Measurements from ENCODE around the gene SYDE2. TPM values are rescaled to one million over a fixed set of nuclear protein-coding genes. Genes with fewer than 3 reads are reported as not detected.
"Not testable (repeated sequence)": the region's sequence is repeated elsewhere in the genome, so short reads cannot be mapped to it uniquely, and the experiment has no call there.

Gene SYDE2
- total RNA-seq (0.89 and 1.0 TPM in 2 replicates), polyA plus RNA-seq (0.25 and 0.35 TPM in 2 replicates), polyA minus RNA-seq (0.86 and 1.1 TPM in 2 replicates)
- 1.3 TPM for total RNA-seq (2013)

- Histone ChIP-seq H3K27me3 (replicated peaks in 1 of 4; ENCODE audit: control extremely low read depth in 1 of 4, control insufficient read depth in 3 of 4, insufficient read depth in 4 of 4, low read length in 3 of 4) (peaks cover 0 to 35% (median 25%) of the 10 kb centered on the region in 4 experiments), H2AFZ (ENCODE audit: insufficient read depth, low read depth, low read length, poor library complexity, severe bottlenecking) (peak within 1 kb of the TSS; percentile 93), H3K27ac (ENCODE audit: low read length in 2 of 2) (peak within 1 kb of the TSS in 1 of 2 donors; percentile 85), H3K36me3 (replicated peaks in 1 of 2; ENCODE audit: control extremely low read depth in 1 of 2, control insufficient read depth in 1 of 2, extremely low read depth in 1 of 2, insufficient read depth in 2 of 2, low read length in 1 of 2) (no peaks in the 10 kb centered on the region), H4K20me1 (ENCODE audit: control insufficient read depth, insufficient read depth, low read length, poor library complexity, severe bottlenecking) (no peaks in the 10 kb centered on the region), H3K9ac (ENCODE audit: low read length) (peak within 1 kb of the TSS; percentile 74), H3K4me1 (ENCODE audit: control insufficient read depth in 2 of 2, insufficient read depth in 2 of 2, low read length in 2 of 2) (peaks cover 16 to 26% of the 10 kb centered on the region in 2 donors), H3K4me2 (replicated peaks; ENCODE audit: low read depth, low read length, poor library complexity, severe bottlenecking) (peak within 1 kb of the TSS; percentile 99), H3K9me3 (ENCODE audit: control extremely low read depth in 1 of 3, control insufficient read depth in 2 of 3, insufficient read depth in 1 of 3, low read length in 2 of 3) (peaks cover 0 to 1% (median 0%) of the 10 kb centered on the region in 3 donors), H3K4me3 (ENCODE audit: control extremely low read depth in 1 of 5, extremely low read depth in 1 of 5, insufficient read depth in 1 of 5, low read depth in 2 of 5, low read length in 4 of 5) (peak within 1 kb of the TSS; percentile 46 to 73 (median 62)), H3K79me2 (ENCODE audit: control insufficient read depth, insufficient read depth, low read length) (no peaks in the 10 kb centered on the region)
- DNase-seq (peak; percentile 86), ATAC-seq (ENCODE audit: low read depth) (peak; percentile 83)
- Mint-ChIP-seq H3K4me3 (peak within 1 kb of the TSS; percentile 98), H3K4me1 (peaks cover 15% of the 10 kb centered on the region), H3K27me3 (peaks cover 42% of the 10 kb centered on the region), H3K27ac (peak within 1 kb of the TSS; percentile 93), H3K9me3 (ENCODE audit: insufficient read depth) (no peaks in the 10 kb centered on the region)
- TF ChIP-seq EZH2 (IDR thresholded peaks at IDR 0.05; ENCODE audit: borderline replicate concordance, insufficient read depth, low read depth, low read length, poor library complexity, severe bottlenecking), result no peak
- no peak for TF ChIP-seq CTCF (IDR thresholded peaks at IDR 0.05)
- ChIA-PET POLR2A (interaction anchor here (2.9 kb wide), 1 partner anchor 75 kb away, joined by 7 read pairs; the partner anchor contains the start of gene BCL10), CTCF (interaction anchor here (1.0 to 2.2 kb wide), 2 partner anchors 75 to 256 kb away, joined by 5 to 6 read pairs; partner anchors contain the start of gene BCL10)
- WGBS (ENCODE audit: insufficient coverage), result under 1% methylated on average over 99 of the region's 99 CpGs
- intact Hi-C loops (cut with micrococcal nuclease), result loop anchor here (1.0 to 10.0 kb wide), 8 partner anchors 59 to 696 kb away; partner anchors contain the start of genes C1orf52, GNG5, MCOLN2 and MCOLN3
Measured at GRCh38 chr1:85200463-85201339, at the start of gene SYDE2. Gene SYDE2, minus strand, starts transcription at chr1:85201016. Its CDS starts 20 bp downstream, at chr1:85200996.

- CTCF ChIA-PET, result interaction anchor here (1.1 to 12.2 kb wide), 2 partner anchors 304 to 459 kb away, joined by 3 to 223 read pairs; partner anchors contain the start of gene ZNHIT6
Measured at GRCh38 chr1:85249042-85249441, 48.2 kb upstream of the SYDE2 start.

More at GRCh38 chr1:85249042-85249441, 48.2 kb upstream of the SYDE2 start:
- H3K4me3 Mint-ChIP-seq; H3K27ac Mint-ChIP-seq; DNase-seq; H3K4me3 ChIP-seq (ENCODE audit: control extremely low read depth in 1 of 5, extremely low read depth in 1 of 5, insufficient read depth in 1 of 5, low read depth in 2 of 5, low read length in 4 of 5); ATAC-seq (ENCODE audit: low read depth); POLR2A ChIA-PET; H2AFZ ChIP-seq (ENCODE audit: insufficient read depth, low read depth, low read length, poor library complexity, severe bottlenecking); intact Hi-C loops (cut with micrococcal nuclease); H3K27me3 ChIP-seq (replicated peaks in 1 of 4; ENCODE audit: control extremely low read depth in 1 of 4, control insufficient read depth in 3 of 4, insufficient read depth in 4 of 4, low read length in 3 of 4); H3K27ac ChIP-seq (ENCODE audit: low read length in 2 of 2); H3K4me1 Mint-ChIP-seq; H3K79me2 ChIP-seq (ENCODE audit: control insufficient read depth, insufficient read depth, low read length); H3K27me3 Mint-ChIP-seq; H3K4me2 ChIP-seq (replicated peaks; ENCODE audit: low read depth, low read length, poor library complexity, severe bottlenecking); H3K4me1 ChIP-seq (ENCODE audit: control insufficient read depth in 2 of 2, insufficient read depth in 2 of 2, low read length in 2 of 2); H3K9me3 Mint-ChIP-seq (ENCODE audit: insufficient read depth); H3K9ac ChIP-seq (ENCODE audit: low read length); H3K9me3 ChIP-seq (ENCODE audit: control extremely low read depth in 1 of 3, control insufficient read depth in 2 of 3, insufficient read depth in 1 of 3, low read length in 2 of 3): not testable (repeated sequence)
- peaks cover 19% of the 10 kb centered on the region for H4K20me1 ChIP-seq (ENCODE audit: control insufficient read depth, insufficient read depth, low read length, poor library complexity, severe bottlenecking)
- 100% methylated on average over 2 of the region's 3 CpGs for WGBS (ENCODE audit: insufficient coverage)
- H3K36me3 ChIP-seq (replicated peaks in 1 of 2; ENCODE audit: control extremely low read depth in 1 of 2, control insufficient read depth in 1 of 2, extremely low read depth in 1 of 2, insufficient read depth in 2 of 2, low read length in 1 of 2), result peaks cover 8 to 29% of the 10 kb centered on the region in 2 experiments

Measured in B cell (primary cell).